Measurements from ENCODE around the gene NADSYN1. TPM values are rescaled to one million over a fixed set of nuclear protein-coding genes. Genes with fewer than 3 reads are reported as not detected.

Gene NADSYN1
- polyA plus RNA-seq, 1 donor from 2014 or later, result 66.9 TPM

DNA sequence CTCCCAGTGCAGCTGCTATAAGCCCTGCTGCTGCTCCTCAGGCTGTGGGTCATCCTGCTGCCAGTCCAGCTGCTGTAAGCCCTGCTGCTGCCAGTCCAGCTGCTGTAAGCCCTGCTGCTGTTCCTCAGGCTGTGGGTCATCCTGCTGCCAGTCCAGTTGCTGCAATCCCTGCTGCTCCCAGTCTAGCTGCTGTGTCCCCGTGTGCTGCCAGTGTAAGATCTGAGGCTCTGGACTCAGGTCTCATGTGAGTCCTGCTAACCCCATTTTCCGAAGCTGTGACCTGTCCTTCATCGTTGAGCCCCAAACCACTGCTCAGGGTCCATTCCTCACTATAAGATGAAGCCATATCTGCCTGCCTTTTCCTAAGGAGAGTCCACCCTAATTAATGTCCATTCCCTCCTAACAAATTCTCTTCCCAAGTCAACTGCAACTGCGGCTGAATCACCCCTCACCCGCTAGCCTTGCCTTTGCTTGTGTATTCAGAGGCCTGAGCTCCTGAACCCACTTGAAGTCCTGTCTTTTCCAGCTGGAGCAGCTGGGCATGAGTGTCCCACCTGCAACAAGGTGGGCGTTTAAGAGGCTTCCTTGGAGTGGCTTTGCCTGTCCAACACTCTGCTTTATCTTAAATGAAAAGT lies 74.7 kb downstream of the NADSYN1 start:
- Histone ChIP-seq H3K27ac (ENCODE audit: low read length) (no peak overlapping the region), H3K79me2 (replicated peaks; ENCODE audit: insufficient read depth, low read length) (no peaks in the 10 kb centered on the region), H3K4me2 (ENCODE audit: low read length) (no peak overlapping the region), H3F3A (ENCODE audit: insufficient read depth, low read length, poor library complexity, severe bottlenecking) (no peaks in the 10 kb centered on the region), H3K36me3 (ENCODE audit: insufficient read depth, low read length) (no peaks in the 10 kb centered on the region), H3K9me2 (ENCODE audit: insufficient read depth, low read length) (no peaks in the 10 kb centered on the region), H3K9me3 (ENCODE audit: low read length) (no peaks in the 10 kb centered on the region), H3K4me3 (ENCODE audit: low read length) (no peak overlapping the region), H4K20me1 (ENCODE audit: insufficient read depth) (no peaks in the 10 kb centered on the region), H2AFZ (ENCODE audit: low read depth, low read length) (no peak overlapping the region), H3K27me3 (ENCODE audit: insufficient read depth, low read depth, low read length) (no peaks in the 10 kb centered on the region), H3K9ac (ENCODE audit: low read length) (no peak overlapping the region)
- no peak for TF ChIP-seq REST (IDR thresholded peaks at IDR 0.05; ENCODE audit: borderline replicate concordance)
- TF ChIP-seq EZH2 (IDR thresholded peaks at IDR 0.05; ENCODE audit: borderline replicate concordance, insufficient read depth, low read length, poor library complexity, severe bottlenecking), result no peak
- TF ChIP-seq TAF1 (IDR thresholded peaks at IDR 0.05; ENCODE audit: low read depth), result no peak
- TF ChIP-seq MXI1 (conservative IDR thresholded peaks at IDR 0.05; ENCODE audit: poor library complexity, severe bottlenecking), result no peak
- TF ChIP-seq, protein P1, sequence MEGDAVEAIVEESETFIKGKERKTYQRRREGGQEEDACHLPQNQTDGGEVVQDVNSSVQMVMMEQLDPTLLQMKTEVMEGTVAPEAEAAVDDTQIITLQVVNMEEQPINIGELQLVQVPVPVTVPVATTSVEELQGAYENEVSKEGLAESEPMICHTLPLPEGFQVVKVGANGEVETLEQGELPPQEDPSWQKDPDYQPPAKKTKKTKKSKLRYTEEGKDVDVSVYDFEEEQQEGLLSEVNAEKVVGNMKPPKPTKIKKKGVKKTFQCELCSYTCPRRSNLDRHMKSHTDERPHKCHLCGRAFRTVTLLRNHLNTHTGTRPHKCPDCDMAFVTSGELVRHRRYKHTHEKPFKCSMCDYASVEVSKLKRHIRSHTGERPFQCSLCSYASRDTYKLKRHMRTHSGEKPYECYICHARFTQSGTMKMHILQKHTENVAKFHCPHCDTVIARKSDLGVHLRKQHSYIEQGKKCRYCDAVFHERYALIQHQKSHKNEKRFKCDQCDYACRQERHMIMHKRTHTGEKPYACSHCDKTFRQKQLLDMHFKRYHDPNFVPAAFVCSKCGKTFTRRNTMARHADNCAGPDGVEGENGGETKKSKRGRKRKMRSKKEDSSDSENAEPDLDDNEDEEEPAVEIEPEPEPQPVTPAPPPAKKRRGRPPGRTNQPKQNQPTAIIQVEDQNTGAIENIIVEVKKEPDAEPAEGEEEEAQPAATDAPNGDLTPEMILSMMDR (IDR thresholded peaks at IDR 0.05; ENCODE audit: poor library complexity, severe bottlenecking), result no peak
- no peak for TF ChIP-seq EP300 (conservative IDR thresholded peaks at IDR 0.05; ENCODE audit: poor library complexity, severe bottlenecking)
- no peak for TF ChIP-seq POLR2AphosphoS5 (IDR thresholded peaks at IDR 0.05)
- no peak for TF ChIP-seq RAD21 (conservative IDR thresholded peaks at IDR 0.05)
- TF ChIP-seq SMC3 (conservative IDR thresholded peaks at IDR 0.05; ENCODE audit: poor library complexity), result no peak

- H3K9ac ChIP-seq (ENCODE audit: low read length), result no peak overlapping the region
- H3F3A ChIP-seq (ENCODE audit: insufficient read depth, low read length, poor library complexity, severe bottlenecking), result no peaks in the 10 kb centered on the region
- H4K20me1 ChIP-seq (ENCODE audit: insufficient read depth), result no peaks in the 10 kb centered on the region
- H2AFZ ChIP-seq (ENCODE audit: low read depth, low read length), result no peak overlapping the region
- H3K4me2 ChIP-seq (ENCODE audit: low read length), result no peak overlapping the region
- TF ChIP-seq SMC3 (conservative IDR thresholded peaks at IDR 0.05; ENCODE audit: poor library complexity) (no peak), POLR2AphosphoS5 (IDR thresholded peaks at IDR 0.05) (no peak), TAF1 (IDR thresholded peaks at IDR 0.05; ENCODE audit: low read depth) (no peak), REST (IDR thresholded peaks at IDR 0.05; ENCODE audit: borderline replicate concordance) (no peak), RAD21 (conservative IDR thresholded peaks at IDR 0.05) (no peak), EZH2 (IDR thresholded peaks at IDR 0.05; ENCODE audit: borderline replicate concordance, insufficient read depth, low read length, poor library complexity, severe bottlenecking) (no peak), EP300 (conservative IDR thresholded peaks at IDR 0.05; ENCODE audit: poor library complexity, severe bottlenecking) (no peak), MXI1 (conservative IDR thresholded peaks at IDR 0.05; ENCODE audit: poor library complexity, severe bottlenecking) (no peak)
- TF ChIP-seq, protein P1 (IDR thresholded peaks at IDR 0.05; ENCODE audit: poor library complexity, severe bottlenecking), result no peak
- no peaks in the 10 kb centered on the region for H3K27me3 ChIP-seq (ENCODE audit: insufficient read depth, low read depth, low read length)
- no peaks in the 10 kb centered on the region for H3K36me3 ChIP-seq (ENCODE audit: insufficient read depth, low read length)
- H3K9me3 ChIP-seq (ENCODE audit: low read length), result no peaks in the 10 kb centered on the region
- H3K27ac ChIP-seq (ENCODE audit: low read length), result no peak overlapping the region
- H3K9me2 ChIP-seq (ENCODE audit: insufficient read depth, low read length), result no peaks in the 10 kb centered on the region
- H3K4me3 ChIP-seq (ENCODE audit: low read length), result no peak overlapping the region
- H3K79me2 ChIP-seq (replicated peaks; ENCODE audit: insufficient read depth, low read length), result no peaks in the 10 kb centered on the region
Measured at GRCh38 chr11:71530602-71531001, 77.6 kb downstream of the NADSYN1 start.
